GM12892 (cell line): ENCODE results near the gene CDON.

Source experiments
- POLR2A ChIP-seq: IDR thresholded peaks from 2 replicates; pipeline ENCODE4 v1.6.1; 2011; ENCODE audit warnings: low read depth, low read length, control low read depth
- POLR2AphosphoS5 ChIP-seq: IDR thresholded peaks from 2 replicates; pipeline ENCODE4 v1.6.1; 2011; ENCODE audit warnings: low read depth, low read length, control low read depth

- no peak for TF ChIP-seq POLR2AphosphoS5
- no peak for TF ChIP-seq POLR2A
These were observed 38.0 kb upstream of the CDON start for GRCh38 chr11:126100716-126101115.
